ENCODE data around the gene DOCK4. TPM values are rescaled to one million over a fixed set of nuclear protein-coding genes. Genes with fewer than 3 reads are reported as not detected.
"Not testable (repeated sequence)": the region's sequence is repeated elsewhere in the genome, so short reads cannot be mapped to it uniquely, and the experiment has no call there.

DOCK4 gene
- total RNA-seq, 1 experiment from 2014 or later, result 31.4 TPM

DNA sequence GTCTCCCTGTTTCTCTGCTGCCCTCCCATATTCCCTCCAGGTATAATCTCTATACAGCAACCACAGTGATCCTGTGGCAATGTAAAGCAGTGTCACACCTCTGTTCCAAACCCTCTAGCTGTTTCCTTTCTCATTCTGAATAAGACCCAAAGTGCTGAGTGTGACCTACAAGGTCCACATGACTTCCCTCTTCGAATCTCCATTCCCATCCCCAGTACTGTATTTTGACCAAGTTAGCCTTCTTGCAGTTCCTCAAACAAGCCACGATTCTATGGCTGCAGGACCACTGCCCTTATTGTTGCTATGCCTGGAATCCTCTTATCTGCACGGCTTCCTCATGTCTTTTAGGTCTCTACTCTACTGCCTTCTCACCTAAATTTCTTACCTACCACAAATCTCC, 291.9 kb downstream of the DOCK4 start:
- peaks cover 4% of the 10 kb centered on the region for H3K4me1 Mint-ChIP-seq (ENCODE audit: insufficient read depth, unreplicated experiment)
- peaks cover 4% of the 10 kb centered on the region for H3K36me3 Mint-ChIP-seq (ENCODE audit: insufficient read depth, unreplicated experiment)
- H3K27ac Mint-ChIP-seq (ENCODE audit: low read depth, unreplicated experiment), result no peak overlapping the region
- no TSS peak for BruUV-seq (replicated peaks)
- no peaks in the 10 kb centered on the region for H3K27me3 Mint-ChIP-seq (ENCODE audit: insufficient read depth, unreplicated experiment)
- CTCF ChIA-PET, result interaction anchor here (0.5 to 1.0 kb wide), 2 partner anchors 65 to 491 kb away, joined by 3 read pairs; no protein-coding TSS in a partner anchor
- no peak for DNase-seq (ENCODE audit: unreplicated experiment)
- H3K9me3 Mint-ChIP-seq (ENCODE audit: unreplicated experiment), result no peaks in the 10 kb centered on the region
- TF ChIP-seq, protein P1, sequence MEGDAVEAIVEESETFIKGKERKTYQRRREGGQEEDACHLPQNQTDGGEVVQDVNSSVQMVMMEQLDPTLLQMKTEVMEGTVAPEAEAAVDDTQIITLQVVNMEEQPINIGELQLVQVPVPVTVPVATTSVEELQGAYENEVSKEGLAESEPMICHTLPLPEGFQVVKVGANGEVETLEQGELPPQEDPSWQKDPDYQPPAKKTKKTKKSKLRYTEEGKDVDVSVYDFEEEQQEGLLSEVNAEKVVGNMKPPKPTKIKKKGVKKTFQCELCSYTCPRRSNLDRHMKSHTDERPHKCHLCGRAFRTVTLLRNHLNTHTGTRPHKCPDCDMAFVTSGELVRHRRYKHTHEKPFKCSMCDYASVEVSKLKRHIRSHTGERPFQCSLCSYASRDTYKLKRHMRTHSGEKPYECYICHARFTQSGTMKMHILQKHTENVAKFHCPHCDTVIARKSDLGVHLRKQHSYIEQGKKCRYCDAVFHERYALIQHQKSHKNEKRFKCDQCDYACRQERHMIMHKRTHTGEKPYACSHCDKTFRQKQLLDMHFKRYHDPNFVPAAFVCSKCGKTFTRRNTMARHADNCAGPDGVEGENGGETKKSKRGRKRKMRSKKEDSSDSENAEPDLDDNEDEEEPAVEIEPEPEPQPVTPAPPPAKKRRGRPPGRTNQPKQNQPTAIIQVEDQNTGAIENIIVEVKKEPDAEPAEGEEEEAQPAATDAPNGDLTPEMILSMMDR (IDR thresholded peaks at IDR 0.05; ENCODE audit: unreplicated experiment), result no peak
- no peak overlapping the region for H3K4me3 Mint-ChIP-seq (ENCODE audit: unreplicated experiment)
- intact Hi-C loops (cut with micrococcal nuclease), result no loop called here
- POLR2A ChIA-PET, result interaction anchor here (0.6 kb wide), 1 partner anchor 45 kb away, joined by 3 read pairs; no protein-coding TSS in a partner anchor

DNA sequence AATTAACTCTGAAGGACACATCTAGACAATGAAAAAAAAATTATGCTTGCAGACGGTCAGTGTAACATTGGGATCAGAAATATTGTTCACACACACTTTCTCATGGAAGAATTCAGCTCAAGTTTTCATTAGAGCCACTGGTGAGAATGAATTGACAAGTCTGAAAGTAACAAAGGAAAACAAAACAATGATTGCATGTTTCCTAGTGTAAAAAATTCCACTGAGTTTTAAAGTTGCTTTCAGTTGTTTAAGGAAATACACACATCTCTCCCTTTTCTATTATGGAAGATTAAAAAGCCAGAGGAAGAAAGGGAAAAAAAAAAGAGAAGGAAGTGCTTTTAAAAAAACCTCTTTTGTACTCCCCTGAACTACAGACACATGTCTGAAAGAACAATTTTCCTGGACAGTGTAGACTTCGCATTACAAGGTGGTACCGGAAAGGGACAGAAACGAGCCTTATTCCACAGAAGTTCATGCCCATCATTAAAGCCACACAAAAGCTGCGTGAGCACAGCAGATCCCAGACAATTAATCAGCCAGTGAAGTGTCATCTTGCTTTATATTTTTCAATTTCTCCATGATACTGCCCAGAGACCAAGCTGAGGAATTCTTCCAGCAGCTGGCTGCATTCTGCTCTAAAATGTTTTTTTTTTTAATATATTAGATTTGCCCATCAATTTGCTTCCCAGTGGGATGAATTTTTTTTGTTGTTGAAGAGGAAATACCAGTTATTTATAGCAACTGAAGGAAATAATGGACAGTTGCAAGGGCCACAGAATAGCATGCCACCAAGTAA, 294.8 kb downstream of the DOCK4 start:
- Mint-ChIP-seq H3K36me3 (ENCODE audit: insufficient read depth, unreplicated experiment) (peaks cover 4% of the 10 kb centered on the region), H3K27me3 (ENCODE audit: insufficient read depth, unreplicated experiment) (no peaks in the 10 kb centered on the region), H3K9me3 (ENCODE audit: unreplicated experiment) (no peaks in the 10 kb centered on the region), H3K4me3 (ENCODE audit: unreplicated experiment) (no peak overlapping the region), H3K27ac (ENCODE audit: low read depth, unreplicated experiment) (no peak overlapping the region), H3K4me1 (ENCODE audit: insufficient read depth, unreplicated experiment) (no peaks in the 10 kb centered on the region)
- ChIA-PET CTCF (interaction anchor here (0.6 to 0.7 kb wide), 2 partner anchors 38 to 1295 kb away, joined by 3 read pairs; no protein-coding TSS in a partner anchor), POLR2A (interaction anchor here (0.6 to 1.4 kb wide), 3 partner anchors 8 to 62 kb away, joined by 3 to 5 read pairs (median 3); no protein-coding TSS in a partner anchor)
- BruUV-seq (replicated peaks), result no TSS peak
- DNase-seq (ENCODE audit: unreplicated experiment), result no peak
- TF ChIP-seq, protein P1 (IDR thresholded peaks at IDR 0.05; ENCODE audit: unreplicated experiment), result no peak
- intact Hi-C loops (cut with micrococcal nuclease), result no loop called here

DNA sequence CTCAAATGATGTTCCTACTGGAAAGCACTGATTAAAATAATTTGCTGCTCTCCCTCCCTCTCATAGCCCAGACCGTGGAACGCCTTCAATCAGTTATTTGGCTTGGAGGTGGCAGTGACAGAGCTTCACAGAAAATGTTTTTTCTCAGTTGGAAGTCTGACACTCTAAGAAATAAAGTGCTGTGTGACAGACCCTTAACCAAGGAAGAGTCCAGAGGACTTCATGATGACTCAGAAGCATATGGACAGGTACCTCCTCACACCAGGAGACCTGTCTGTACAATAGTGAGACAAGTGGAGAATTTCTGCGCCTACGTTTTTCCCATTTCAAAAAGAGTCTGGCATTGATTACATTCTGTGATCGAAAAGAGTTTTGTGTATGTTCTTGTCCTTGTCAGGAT, 295.5 kb downstream of the DOCK4 start:
- BruUV-seq (replicated peaks), result no TSS peak
- Mint-ChIP-seq H3K4me3 (ENCODE audit: unreplicated experiment) (no peak overlapping the region), H3K27me3 (ENCODE audit: insufficient read depth, unreplicated experiment) (no peaks in the 10 kb centered on the region), H3K36me3 (ENCODE audit: insufficient read depth, unreplicated experiment) (peaks cover 4% of the 10 kb centered on the region), H3K27ac (ENCODE audit: low read depth, unreplicated experiment) (no peak overlapping the region), H3K4me1 (ENCODE audit: insufficient read depth, unreplicated experiment) (no peaks in the 10 kb centered on the region), H3K9me3 (ENCODE audit: unreplicated experiment) (no peaks in the 10 kb centered on the region)
- no peak for DNase-seq (ENCODE audit: unreplicated experiment)
- ChIA-PET POLR2A (interaction anchor here (0.9 to 1.2 kb wide), 2 partner anchors 7 to 540 kb away, joined by 3 read pairs; no protein-coding TSS in a partner anchor), CTCF (interaction anchor here (0.5 to 1.7 kb wide), 2 partner anchors 56 to 82 kb away, joined by 3 to 4 read pairs; no protein-coding TSS in a partner anchor)
- TF ChIP-seq, protein P1 (IDR thresholded peaks at IDR 0.05; ENCODE audit: unreplicated experiment), result no peak
- intact Hi-C loops (cut with micrococcal nuclease), result no loop called here

DNA sequence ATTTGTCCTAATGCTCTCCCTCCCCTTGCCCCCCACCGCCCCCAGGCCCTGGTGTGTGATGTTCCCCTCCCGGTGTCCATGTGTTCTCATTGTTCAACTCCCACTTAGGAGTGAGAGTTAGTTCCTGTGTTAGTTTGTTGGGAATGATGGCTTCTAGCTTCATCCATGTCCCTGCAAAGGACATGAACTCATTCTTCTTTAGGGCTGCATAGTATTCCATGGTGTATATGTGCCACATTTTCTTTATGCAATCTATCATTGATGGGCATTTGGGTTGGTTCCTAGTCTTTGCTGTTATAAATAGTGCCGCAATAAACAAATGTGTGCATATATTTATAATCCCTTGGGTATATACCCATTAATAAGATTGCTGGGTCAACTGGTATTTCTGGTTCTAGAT, 297.5 kb downstream of the DOCK4 start:
- H3K4me3 Mint-ChIP-seq (ENCODE audit: unreplicated experiment); intact Hi-C loops (cut with micrococcal nuclease); H3K9me3 Mint-ChIP-seq (ENCODE audit: unreplicated experiment); POLR2A ChIA-PET; H3K36me3 Mint-ChIP-seq (ENCODE audit: insufficient read depth, unreplicated experiment); H3K27me3 Mint-ChIP-seq (ENCODE audit: insufficient read depth, unreplicated experiment); DNase-seq (ENCODE audit: unreplicated experiment); H3K27ac Mint-ChIP-seq (ENCODE audit: low read depth, unreplicated experiment); BruUV-seq (replicated peaks): not testable (repeated sequence)
- peaks cover 15% of the 10 kb centered on the region for H3K4me1 Mint-ChIP-seq (ENCODE audit: insufficient read depth, unreplicated experiment)
- CTCF ChIA-PET, result interaction anchor here (0.6 kb wide), 1 partner anchor 1646 kb away, joined by 5 read pairs; no protein-coding TSS in a partner anchor

All from MCF 10A (cell line).